H1 (cell line): ENCODE results near the gene MRM3. TPM values are rescaled to one million over a fixed set of nuclear protein-coding genes. Genes with fewer than 3 reads are reported as not detected.

Experiments used
- ASH2L ChIP-seq: fragments of 200-600, 300-600 bp; sonication (generic); IDR thresholded peaks from one replicate; pipeline ENCODE4 v1.7.1; 2017; ENCODE audit warnings: low read length
- HDAC2 ChIP-seq, 2 experiments: fragments of 300-600 bp in 1 of 2; sonication (generic) in 1 of 2; IDR thresholded peaks; 2 replicates each; pipeline ENCODE4 v1.6.1; 2011 to 2012; ENCODE audit warnings: low read depth in 2 of 2, low read length in 2 of 2, mild to moderate bottlenecking in 2 of 2, moderate library complexity in 2 of 2, borderline replicate concordance in 1 of 2, inconsistent platforms in 1 of 2
- KDM1A ChIP-seq: fragments of 200-600, 300-600 bp; sonication (generic); IDR thresholded peaks from 2 replicates; pipeline ENCODE4 v1.7.1; 2016; ENCODE audit warnings: mild to moderate bottlenecking, low read length, borderline replicate concordance
- POLR2AphosphoS5 ChIP-seq: IDR thresholded peaks from 2 replicates; pipeline ENCODE4 v1.6.1; 2011; ENCODE audit warnings: low read depth, low read length
- RFX5 ChIP-seq: IDR thresholded peaks from 2 replicates; pipeline ENCODE4 v1.6.1; 2011; ENCODE audit warnings: low read depth, low read length, improper control_type of control experiment, borderline replicate concordance
- polyA plus RNA-seq, 7 experiments: library from polyadenylated mRNA; depleted of rRNA in 3 of 7; stranded (reverse) in 5 of 7; unstranded in 2 of 7; fragments of >200 nt in 5 of 7; fragments of 200-250 nt in 2 of 7; gene quantifications; 1 replicate in 5 of 7; 2 replicates in 1 of 7; 4 replicates in 1 of 7; pipeline versions ENCODE4 v1.2.1 to v1.2.3, GENCODE V29; 2011 to 2013; ENCODE audit warnings: missing spikeins in 2 of 7, mixed read lengths in 2 of 7
- total RNA-seq: library from RNA; stranded (reverse); fragmentation: NEBNext Ultra II Directional; extraction: Animal tissue kit (Norgen Biotek cat#: 25700); gene quantifications from 2 replicates; pipeline ENCODE4 v1.2.1, GENCODE V29; 2021

Gene MRM3
- total and polyA plus RNA-seq, 2 of the 8 experiments (the other 6 are each of a cell fraction or from before 2014, with no cell fraction given): 10.1 to 20.8 TPM

DNA sequence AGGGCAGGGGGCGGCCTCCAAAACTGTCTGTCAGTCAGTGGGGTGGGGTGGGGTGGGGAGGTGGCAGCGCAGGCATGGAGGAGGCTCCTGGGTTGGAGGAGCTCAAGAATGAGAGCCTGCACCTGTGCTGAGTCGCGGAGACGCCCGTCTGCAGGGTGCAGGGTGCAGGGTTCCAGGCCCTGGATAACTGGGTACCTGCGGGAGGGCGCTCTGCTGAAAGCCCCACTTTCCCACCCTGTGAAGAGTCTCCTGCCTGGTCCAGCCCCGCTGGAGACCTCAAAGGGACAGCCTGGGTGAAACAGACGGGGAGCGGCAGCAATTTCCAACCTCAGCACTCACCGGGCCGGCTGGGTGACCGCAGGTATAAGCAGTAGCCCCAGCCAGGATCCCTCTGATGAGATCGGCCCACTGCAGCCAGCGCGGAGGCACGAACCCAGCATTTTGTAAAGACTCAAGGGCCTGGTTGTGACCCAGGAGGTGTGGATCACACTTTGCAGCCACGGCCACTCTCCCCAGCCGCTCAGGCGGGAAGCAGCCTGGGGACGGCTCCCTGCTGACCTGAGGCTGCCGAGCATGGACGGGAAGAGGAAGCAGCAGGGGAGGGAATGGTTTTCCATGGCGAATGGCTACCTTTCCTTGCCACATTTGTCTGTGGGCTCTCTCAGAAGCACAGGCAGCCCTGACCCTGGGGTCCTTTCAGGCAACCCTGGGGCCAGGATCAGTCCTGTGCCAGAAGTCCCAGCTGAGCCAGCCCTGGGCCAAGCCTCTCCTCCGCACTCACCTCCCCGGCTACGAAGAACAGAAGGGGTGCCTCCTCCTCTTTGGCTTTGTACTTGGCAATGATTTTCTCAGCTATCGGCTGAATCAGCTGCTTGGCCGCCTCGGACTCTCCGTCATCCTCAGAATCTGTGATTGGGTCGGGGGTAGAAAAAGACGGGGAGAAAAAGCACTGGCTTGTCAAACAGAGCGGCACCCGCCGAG lies 21.0 kb downstream of the MRM3 start (continued):
- TF ChIP-seq KDM1A (no peak), RFX5 (no peak), POLR2AphosphoS5 (no peak), ASH2L (no peak), HDAC2 (IDR thresholded peaks at IDR 0.05; ENCODE audit: borderline replicate concordance in 1 of 2, low read depth in 2 of 2, low read length in 2 of 2) (no peak)
